AG04449 (cell line): ENCODE data around the gene TMIGD2.

ENCODE experiments used
- CTCF ChIA-PET: fragments of 350-600 bp; formaldehyde crosslinking; extraction: SDS; loops from one replicate; lab custom pipeline; 2021; ENCODE audit warnings: antibody characterized with exemption; lab: Yijun Ruan, JAX
- POLR2A ChIA-PET: fragments of 400-600, 350-600 bp; formaldehyde crosslinking; extraction: SDS; loops from one replicate; lab custom pipeline; 2020; ENCODE audit warnings: antibody characterized with exemption, inconsistent platforms; lab: Yijun Ruan, JAX
- DNase-seq: peaks from one replicate; pipeline ENCODE4 v3.0.0-alpha.2; 2010; ENCODE audit warnings: low read depth, low spot score
- H3K4me3 ChIP-seq: 2 replicates; pipeline ENCODE4 v1.5.1; 2011; ENCODE audit warnings: low read depth, mild to moderate bottlenecking, control low read depth, low read length
- CTCF ChIP-seq: IDR thresholded peaks from one replicate; pipeline ENCODE4 v1.5.1; 2011; ENCODE audit warnings: mild to moderate bottlenecking, moderate library complexity, low read length, control low read depth, inconsistent platforms; ENCODE audit not compliant: insufficient read depth; ENCODE audit errors: missing control alignments

The TMIGD2 gene

DNA sequence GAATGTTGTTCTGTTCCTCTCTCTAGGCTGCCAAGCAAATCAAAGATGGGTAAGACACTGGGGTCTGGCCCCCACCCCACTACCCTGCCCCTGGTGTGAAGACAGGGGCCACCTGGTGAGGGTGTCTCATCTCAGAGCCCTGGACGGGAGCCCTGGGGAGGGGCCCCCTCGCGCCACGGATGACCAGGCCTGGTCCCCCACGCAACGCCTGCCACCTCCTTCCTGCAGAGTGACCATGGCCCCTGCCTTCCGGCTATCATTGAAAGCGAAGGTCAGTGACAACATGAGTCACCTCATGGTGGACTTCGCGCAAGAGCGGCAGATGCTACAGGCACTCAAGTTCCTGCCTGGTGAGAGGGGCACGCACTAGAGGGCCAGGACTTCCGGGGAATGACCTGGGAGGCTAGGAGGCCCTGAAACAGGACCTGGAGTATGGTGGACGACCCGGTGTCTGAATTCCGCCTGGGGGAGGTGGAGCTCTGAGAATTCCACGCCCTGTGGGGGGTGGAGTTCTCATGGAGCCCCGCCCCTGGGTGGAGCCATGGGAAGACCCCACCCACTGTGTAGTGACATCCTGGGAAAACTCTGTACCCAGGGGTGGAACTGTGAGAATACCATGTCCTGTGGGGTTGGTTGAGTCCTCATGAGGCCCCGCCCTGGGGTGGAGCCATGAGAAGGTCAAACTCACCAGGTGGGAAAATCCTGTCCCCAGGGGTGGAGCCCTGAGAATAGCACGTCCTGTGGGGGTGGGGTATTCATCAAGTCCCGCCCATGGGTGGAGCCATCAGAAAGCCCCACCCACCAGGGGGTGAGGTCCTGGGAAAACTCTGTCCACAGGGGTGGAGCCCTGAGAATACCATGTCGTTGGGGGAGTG is 8.3 kb upstream of the TMIGD2 start:
- CTCF ChIA-PET: no interaction called here
- TF ChIP-seq CTCF: no peak
- POLR2A ChIA-PET: no interaction called here
- DNase-seq: no peak
- no peak overlapping the region for H3K4me3 ChIP-seq

DNA sequence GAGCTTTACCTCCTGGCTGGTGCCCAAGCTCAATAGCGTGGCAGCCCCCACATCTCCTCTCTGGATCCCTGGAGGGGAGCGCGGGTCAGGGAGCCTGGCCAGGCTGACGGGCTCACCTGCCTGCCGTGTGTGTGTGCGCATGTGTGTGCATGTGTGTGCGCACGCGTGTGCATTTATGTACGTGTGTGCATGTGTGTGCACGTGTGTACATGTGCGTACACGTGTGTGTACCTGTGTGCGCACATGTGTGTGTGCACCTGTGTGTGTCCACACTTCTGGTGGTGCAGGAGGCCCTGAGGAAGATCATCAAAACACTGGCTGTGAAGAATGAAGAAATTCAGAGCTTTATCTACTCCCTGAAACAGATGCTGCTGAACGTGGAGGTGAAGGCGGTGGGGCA is 3.5 kb upstream of the TMIGD2 start:
- H3K4me3 ChIP-seq: no peak overlapping the region
- ChIA-PET POLR2A (interaction anchor here (0.6 kb wide), 1 partner anchor 33 kb away, joined by 3 read pairs; no protein-coding TSS in a partner anchor), CTCF (interaction anchor here (1.0 to 1.2 kb wide), 2 partner anchors 219 to 332 kb away, joined by 3 read pairs; no protein-coding TSS in a partner anchor)
- no peak for TF ChIP-seq CTCF
- no peak for DNase-seq

DNA sequence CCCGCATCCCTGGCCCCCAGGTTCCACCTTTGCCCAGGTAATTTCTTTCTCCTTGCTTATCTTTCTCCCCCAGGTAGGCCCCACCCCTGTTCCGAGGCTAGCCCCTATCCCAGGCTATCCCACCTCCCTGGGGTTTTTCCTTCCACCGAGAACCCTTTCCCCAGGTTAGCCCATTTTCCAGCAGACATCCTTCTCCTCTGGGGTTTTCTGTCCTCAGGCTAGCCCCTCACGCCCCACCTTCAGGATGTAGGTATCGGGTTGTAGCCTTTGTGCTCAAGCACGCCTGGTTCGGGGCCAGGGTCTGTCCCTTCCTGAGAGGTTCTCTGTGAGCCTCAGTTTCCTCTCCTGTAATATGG is 3.0 kb upstream of the TMIGD2 start:
- POLR2A ChIA-PET: interaction anchor here (0.6 kb wide), 1 partner anchor 33 kb away, joined by 3 read pairs; no protein-coding TSS in a partner anchor
- DNase-seq: no peak
- CTCF ChIA-PET: interaction anchor here (1.0 to 1.2 kb wide), 2 partner anchors 220 to 332 kb away, joined by 3 read pairs; no protein-coding TSS in a partner anchor
- H3K4me3 ChIP-seq: peak overlapping the region; percentile 56
- TF ChIP-seq CTCF: no peak

- POLR2A ChIA-PET: no interaction called here
- CTCF ChIA-PET: interaction anchor here (0.6 to 1.2 kb wide), 2 partner anchors 34 to 48 kb away, joined by 3 read pairs; no protein-coding TSS in a partner anchor
- no peak for TF ChIP-seq CTCF
Observed at GRCh38 chr19:4304538-4305256, 2.5 kb upstream of the TMIGD2 start, which contains the start of gene FSD1. Gene FSD1 (plus strand): TSS chr19:4304598. CDS start chr19:4304747, 149 bp downstream.

DNA sequence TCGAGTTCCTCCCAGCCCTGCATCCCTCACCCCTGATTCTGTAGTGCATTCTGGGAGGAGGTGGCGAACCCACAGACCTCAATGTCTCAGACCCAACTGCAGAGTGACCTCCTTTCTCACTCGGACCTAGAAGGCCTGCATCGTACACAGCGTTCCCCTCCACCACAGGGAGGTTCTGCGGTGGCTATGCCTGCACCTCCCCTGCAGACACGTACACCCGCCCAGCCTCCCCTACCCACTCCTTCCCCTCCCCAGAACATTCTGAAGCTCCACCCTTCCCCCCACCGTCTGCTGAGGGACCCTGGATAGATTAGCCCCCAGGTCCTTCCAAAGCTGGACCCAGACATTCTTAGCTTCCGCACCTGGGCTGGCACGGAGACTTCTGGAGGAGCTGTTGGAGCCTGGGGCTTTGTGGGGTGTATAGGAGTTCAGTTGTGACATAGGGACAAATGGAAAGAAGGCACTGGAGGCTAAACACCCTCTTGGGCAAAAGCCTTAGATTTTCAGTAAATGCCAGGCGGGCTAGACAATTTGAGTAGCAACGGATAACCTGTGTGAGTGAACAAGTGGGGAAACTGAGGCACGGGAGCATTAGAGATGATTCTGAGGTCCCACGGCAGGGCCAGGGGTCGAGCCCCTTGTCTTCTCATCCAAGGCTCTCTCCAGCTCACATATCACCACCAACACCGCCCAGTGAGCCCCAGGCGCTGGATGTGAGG is 1.8 kb upstream of the TMIGD2 start:
- H3K4me3 ChIP-seq: peak overlapping the region; percentile 33
- no peak for TF ChIP-seq CTCF
- ChIA-PET POLR2A (no interaction called here), CTCF (interaction anchor here (0.6 to 1.2 kb wide), 2 partner anchors 33 to 49 kb away, joined by 3 read pairs; no protein-coding TSS in a partner anchor)
- DNase-seq: no peak

More at GRCh38 chr19:4304538-4305256, 2.5 kb upstream of the TMIGD2 start, which contains the start of gene FSD1:
- peak within 1 kb of the TSS; percentile 56 for H3K4me3 ChIP-seq
- DNase-seq: no peak
